HepG2 (cell line): ENCODE data around the gene MCRIP2. TPM values are rescaled to one million over a fixed set of nuclear protein-coding genes. Genes with fewer than 3 reads are reported as not detected.

Experiments
- CAMTA2 ChIP-seq: sonication (generic); formaldehyde crosslinking; IDR thresholded peaks from 2 replicates; pipeline ENCODE4 v1.4.0; 2020; ENCODE audit warnings: mild to moderate bottlenecking, missing genetic modification reagents, borderline replicate concordance
- CBX5 ChIP-seq: sonication (generic); formaldehyde crosslinking; IDR thresholded peaks from 2 replicates; pipeline ENCODE4 v1.4.0; 2020; ENCODE audit warnings: missing genetic modification reagents, borderline replicate concordance
- EP300 ChIP-seq, 3 experiments: sonication (generic) in 1 of 3; formaldehyde crosslinking in 1 of 3; IDR thresholded peaks; 2 replicates each; pipeline versions ENCODE4 v1.5.1 to v1.6.1; 2011 to 2020; ENCODE audit warnings: low read depth in 2 of 3, low read length in 2 of 3, borderline replicate concordance in 1 of 3, improper control_type of control experiment in 1 of 3, mild to moderate bottlenecking in 1 of 3, missing genetic modification reagents in 1 of 3, moderate library complexity in 1 of 3
- KDM2A ChIP-seq: sonication (generic); formaldehyde crosslinking; IDR thresholded peaks from 2 replicates; pipeline ENCODE4 v1.4.0; 2020; ENCODE audit warnings: low read depth, missing genetic modification reagents, borderline replicate concordance
- MYC ChIP-seq: sonication (generic); formaldehyde crosslinking; IDR thresholded peaks from 2 replicates; pipeline ENCODE4 v1.9.0; 2021; ENCODE audit warnings: missing genetic modification reagents, borderline replicate concordance
- NFKBIZ ChIP-seq: IDR thresholded peaks from 2 replicates; pipeline ENCODE4 v1.6.1; 2018; ENCODE audit warnings: missing genetic modification reagents, missing compliant biosample characterization
- ZNF451 ChIP-seq: sonication (generic); formaldehyde crosslinking; IDR thresholded peaks from 2 replicates; pipeline ENCODE4 v1.5.0; 2020; ENCODE audit warnings: mild to moderate bottlenecking, missing genetic modification reagents
- ZNF724P ChIP-seq: sonication (generic); formaldehyde crosslinking; IDR thresholded peaks from 2 replicates; pipeline ENCODE4 v1.8.0; 2022; ENCODE audit warnings: missing genetic modification reagents, borderline replicate concordance
- polyA plus RNA-seq, 8 experiments: library from polyadenylated mRNA; depleted of rRNA in 3 of 8; stranded (reverse) in 7 of 8; unstranded in 1 of 8; fragments of >200 nt; fragmentation: Illumina TruSeq in 4 of 8; extraction: Trizol in 4 of 8; gene quantifications; 2 replicates each; pipeline versions ENCODE4 v1.2.1 to v1.2.3, GENCODE V29; 2011 to 2016; ENCODE audit warnings: low read depth in 4 of 8, missing spikeins in 1 of 8, mixed read lengths in 1 of 8; ENCODE audit not compliant: insufficient read depth in 1 of 8
- total RNA-seq, 5 experiments: library from RNA; depleted of rRNA; stranded (reverse); fragments of >200 nt; fragmentation: Illumina TruSeq; extraction: Trizol; gene quantifications; 2 replicates each; pipeline ENCODE4 v1.2.3, GENCODE V29; 2016; ENCODE audit warnings: low read depth in 1 of 5
- TF ChIP-seq, protein P1 (sequence below): sonication (generic); formaldehyde crosslinking; IDR thresholded peaks from 2 replicates; pipeline ENCODE4 v1.8.1; 2022; ENCODE audit warnings: low read depth, mild to moderate bottlenecking, missing genetic modification reagents
- TF ChIP-seq, protein P2 (sequence below): sonication (generic); formaldehyde crosslinking; IDR thresholded peaks from 2 replicates; pipeline ENCODE4 v1.4.0; 2020; ENCODE audit warnings: mild to moderate bottlenecking, missing genetic modification reagents
- TF ChIP-seq, protein P3 (sequence below): sonication (generic); formaldehyde crosslinking; IDR thresholded peaks from 2 replicates; pipeline ENCODE4 v1.5.0; 2020; ENCODE audit warnings: missing genetic modification reagents
- TF ChIP-seq, protein P4 (sequence below): IDR thresholded peaks from 2 replicates; pipeline ENCODE4 v1.6.1; 2016; ENCODE audit warnings: missing compliant biosample characterization, missing genetic modification reagents, borderline replicate concordance
- TF ChIP-seq, protein P5 (sequence below): sonication (generic); formaldehyde crosslinking; IDR thresholded peaks from 2 replicates; pipeline ENCODE4 v1.4.0; 2020; ENCODE audit warnings: missing genetic modification reagents
- TF ChIP-seq, protein P6 (sequence below): sonication (generic); formaldehyde crosslinking; IDR thresholded peaks from 2 replicates; pipeline ENCODE4 v1.5.1; 2020; ENCODE audit warnings: mild to moderate bottlenecking, moderate library complexity, missing genetic modification reagents
- TF ChIP-seq, protein P7 (sequence below): IDR thresholded peaks from 2 replicates; pipeline ENCODE4 v1.6.1; 2012; ENCODE audit warnings: inconsistent platforms
- TF ChIP-seq, protein P8 (sequence below): sonication (generic); formaldehyde crosslinking; IDR thresholded peaks from 2 replicates; pipeline ENCODE4 v1.8.0; 2022; ENCODE audit warnings: mild to moderate bottlenecking, missing genetic modification reagents, moderate library complexity

The MCRIP2 gene
- total and polyA plus RNA-seq, 2 of the 13 experiments (the other 11 are each of a cell fraction or from before 2014, with no cell fraction given) = 39.6 to 76.7 TPM

DNA sequence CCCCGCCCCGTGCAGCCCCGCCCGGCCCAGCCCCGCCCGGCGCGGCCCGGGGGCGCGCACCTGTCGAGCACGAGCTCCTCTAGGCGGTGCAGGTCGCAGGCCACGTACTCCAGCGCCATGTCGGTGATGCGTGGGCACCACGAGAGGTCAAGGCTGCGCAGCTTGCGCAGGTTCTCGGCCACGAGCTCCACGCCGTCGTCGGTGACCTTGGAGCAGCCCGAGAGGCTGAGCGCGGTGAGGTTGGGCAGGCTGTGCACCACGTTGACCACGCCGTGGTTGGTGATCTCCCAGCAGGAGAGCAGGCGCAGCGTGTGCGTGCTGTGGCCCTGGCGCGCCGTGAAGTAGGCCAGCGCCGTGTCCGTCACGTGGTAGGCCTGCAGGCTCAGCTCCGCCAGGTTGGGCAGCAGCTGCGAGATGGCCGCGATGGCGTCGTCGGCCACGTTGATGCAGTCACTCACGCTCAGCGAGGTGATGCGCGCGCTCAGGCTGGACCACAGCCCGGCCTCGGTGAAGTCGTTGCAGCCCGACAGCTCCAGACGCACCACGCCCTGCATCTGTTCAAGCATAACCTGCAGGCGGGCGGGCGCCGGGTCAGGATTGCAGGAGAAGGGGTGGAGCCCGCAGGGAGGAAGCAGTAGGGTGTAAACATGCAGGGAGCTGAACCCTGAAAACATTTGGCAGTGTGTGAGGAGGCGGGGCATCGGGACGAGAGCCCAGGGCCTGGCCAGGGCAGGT lies 53.9 kb downstream of the MCRIP2 start (continued):
- no peak for TF ChIP-seq EP300 (IDR thresholded peaks at IDR 0.05; ENCODE audit: low read depth in 2 of 2, low read length in 2 of 2)
- TF ChIP-seq EP300 (CRISPR knock-in tag; IDR thresholded peaks at IDR 0.05; ENCODE audit: borderline replicate concordance) = 0 out of 2 replicates have a peak, but pooled peaks have one; percentile 36
- TF ChIP-seq ZNF724P (CRISPR knock-in tag) = peak; percentile 86
- TF ChIP-seq, protein P1, sequence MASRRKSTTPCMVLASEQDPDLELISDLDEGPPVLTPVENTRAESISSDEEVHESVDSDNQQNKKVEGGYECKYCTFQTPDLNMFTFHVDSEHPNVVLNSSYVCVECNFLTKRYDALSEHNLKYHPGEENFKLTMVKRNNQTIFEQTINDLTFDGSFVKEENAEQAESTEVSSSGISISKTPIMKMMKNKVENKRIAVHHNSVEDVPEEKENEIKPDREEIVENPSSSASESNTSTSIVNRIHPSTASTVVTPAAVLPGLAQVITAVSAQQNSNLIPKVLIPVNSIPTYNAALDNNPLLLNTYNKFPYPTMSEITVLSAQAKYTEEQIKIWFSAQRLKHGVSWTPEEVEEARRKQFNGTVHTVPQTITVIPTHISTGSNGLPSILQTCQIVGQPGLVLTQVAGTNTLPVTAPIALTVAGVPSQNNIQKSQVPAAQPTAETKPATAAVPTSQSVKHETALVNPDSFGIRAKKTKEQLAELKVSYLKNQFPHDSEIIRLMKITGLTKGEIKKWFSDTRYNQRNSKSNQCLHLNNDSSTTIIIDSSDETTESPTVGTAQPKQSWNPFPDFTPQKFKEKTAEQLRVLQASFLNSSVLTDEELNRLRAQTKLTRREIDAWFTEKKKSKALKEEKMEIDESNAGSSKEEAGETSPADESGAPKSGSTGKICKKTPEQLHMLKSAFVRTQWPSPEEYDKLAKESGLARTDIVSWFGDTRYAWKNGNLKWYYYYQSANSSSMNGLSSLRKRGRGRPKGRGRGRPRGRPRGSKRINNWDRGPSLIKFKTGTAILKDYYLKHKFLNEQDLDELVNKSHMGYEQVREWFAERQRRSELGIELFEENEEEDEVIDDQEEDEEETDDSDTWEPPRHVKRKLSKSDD (CRISPR knock-in tag) = peak; percentile 88; the same call in 1 of the 2 replicates
- TF ChIP-seq, protein P2, sequence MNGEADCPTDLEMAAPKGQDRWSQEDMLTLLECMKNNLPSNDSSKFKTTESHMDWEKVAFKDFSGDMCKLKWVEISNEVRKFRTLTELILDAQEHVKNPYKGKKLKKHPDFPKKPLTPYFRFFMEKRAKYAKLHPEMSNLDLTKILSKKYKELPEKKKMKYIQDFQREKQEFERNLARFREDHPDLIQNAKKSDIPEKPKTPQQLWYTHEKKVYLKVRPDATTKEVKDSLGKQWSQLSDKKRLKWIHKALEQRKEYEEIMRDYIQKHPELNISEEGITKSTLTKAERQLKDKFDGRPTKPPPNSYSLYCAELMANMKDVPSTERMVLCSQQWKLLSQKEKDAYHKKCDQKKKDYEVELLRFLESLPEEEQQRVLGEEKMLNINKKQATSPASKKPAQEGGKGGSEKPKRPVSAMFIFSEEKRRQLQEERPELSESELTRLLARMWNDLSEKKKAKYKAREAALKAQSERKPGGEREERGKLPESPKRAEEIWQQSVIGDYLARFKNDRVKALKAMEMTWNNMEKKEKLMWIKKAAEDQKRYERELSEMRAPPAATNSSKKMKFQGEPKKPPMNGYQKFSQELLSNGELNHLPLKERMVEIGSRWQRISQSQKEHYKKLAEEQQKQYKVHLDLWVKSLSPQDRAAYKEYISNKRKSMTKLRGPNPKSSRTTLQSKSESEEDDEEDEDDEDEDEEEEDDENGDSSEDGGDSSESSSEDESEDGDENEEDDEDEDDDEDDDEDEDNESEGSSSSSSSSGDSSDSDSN (CRISPR knock-in tag) = peak; percentile 74
- peak; percentile 77; the same call in 1 of the 2 replicates for TF ChIP-seq CBX5 (CRISPR knock-in tag)
- TF ChIP-seq, protein P3, sequence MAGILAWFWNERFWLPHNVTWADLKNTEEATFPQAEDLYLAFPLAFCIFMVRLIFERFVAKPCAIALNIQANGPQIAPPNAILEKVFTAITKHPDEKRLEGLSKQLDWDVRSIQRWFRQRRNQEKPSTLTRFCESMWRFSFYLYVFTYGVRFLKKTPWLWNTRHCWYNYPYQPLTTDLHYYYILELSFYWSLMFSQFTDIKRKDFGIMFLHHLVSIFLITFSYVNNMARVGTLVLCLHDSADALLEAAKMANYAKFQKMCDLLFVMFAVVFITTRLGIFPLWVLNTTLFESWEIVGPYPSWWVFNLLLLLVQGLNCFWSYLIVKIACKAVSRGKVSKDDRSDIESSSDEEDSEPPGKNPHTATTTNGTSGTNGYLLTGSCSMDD (CRISPR knock-in tag) = peak; percentile 60; the same call in 1 of the 2 replicates
- TF ChIP-seq, protein P4, sequence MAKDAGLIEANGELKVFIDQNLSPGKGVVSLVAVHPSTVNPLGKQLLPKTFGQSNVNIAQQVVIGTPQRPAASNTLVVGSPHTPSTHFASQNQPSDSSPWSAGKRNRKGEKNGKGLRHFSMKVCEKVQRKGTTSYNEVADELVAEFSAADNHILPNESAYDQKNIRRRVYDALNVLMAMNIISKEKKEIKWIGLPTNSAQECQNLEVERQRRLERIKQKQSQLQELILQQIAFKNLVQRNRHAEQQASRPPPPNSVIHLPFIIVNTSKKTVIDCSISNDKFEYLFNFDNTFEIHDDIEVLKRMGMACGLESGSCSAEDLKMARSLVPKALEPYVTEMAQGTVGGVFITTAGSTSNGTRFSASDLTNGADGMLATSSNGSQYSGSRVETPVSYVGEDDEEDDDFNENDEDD (CRISPR knock-in tag) = peak; percentile 71
- TF ChIP-seq, protein P5, sequence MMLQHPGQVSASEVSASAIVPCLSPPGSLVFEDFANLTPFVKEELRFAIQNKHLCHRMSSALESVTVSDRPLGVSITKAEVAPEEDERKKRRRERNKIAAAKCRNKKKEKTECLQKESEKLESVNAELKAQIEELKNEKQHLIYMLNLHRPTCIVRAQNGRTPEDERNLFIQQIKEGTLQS (CRISPR knock-in tag) = peak; percentile 40; the same call in 1 of the 2 replicates
- TF ChIP-seq ZNF451 (CRISPR knock-in tag) = peak; percentile 74
- TF ChIP-seq, protein P6, sequence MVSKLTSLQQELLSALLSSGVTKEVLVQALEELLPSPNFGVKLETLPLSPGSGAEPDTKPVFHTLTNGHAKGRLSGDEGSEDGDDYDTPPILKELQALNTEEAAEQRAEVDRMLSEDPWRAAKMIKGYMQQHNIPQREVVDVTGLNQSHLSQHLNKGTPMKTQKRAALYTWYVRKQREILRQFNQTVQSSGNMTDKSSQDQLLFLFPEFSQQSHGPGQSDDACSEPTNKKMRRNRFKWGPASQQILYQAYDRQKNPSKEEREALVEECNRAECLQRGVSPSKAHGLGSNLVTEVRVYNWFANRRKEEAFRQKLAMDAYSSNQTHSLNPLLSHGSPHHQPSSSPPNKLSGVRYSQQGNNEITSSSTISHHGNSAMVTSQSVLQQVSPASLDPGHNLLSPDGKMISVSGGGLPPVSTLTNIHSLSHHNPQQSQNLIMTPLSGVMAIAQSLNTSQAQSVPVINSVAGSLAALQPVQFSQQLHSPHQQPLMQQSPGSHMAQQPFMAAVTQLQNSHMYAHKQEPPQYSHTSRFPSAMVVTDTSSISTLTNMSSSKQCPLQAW (CRISPR knock-in tag) = peak; percentile 63; the same call in 1 of the 2 replicates
- TF ChIP-seq NFKBIZ (CRISPR knock-in tag) = 0 out of 2 replicates have a peak, but pooled peaks have one; percentile 42
- peak; percentile 79 for TF ChIP-seq MYC
- 0 out of 2 replicates have a peak, but pooled peaks have one; percentile 42 for TF ChIP-seq CAMTA2 (CRISPR knock-in tag)
- 0 out of 2 replicates have a peak, but pooled peaks have one; percentile 57 for TF ChIP-seq KDM2A (CRISPR knock-in tag)
- TF ChIP-seq, protein P7, sequence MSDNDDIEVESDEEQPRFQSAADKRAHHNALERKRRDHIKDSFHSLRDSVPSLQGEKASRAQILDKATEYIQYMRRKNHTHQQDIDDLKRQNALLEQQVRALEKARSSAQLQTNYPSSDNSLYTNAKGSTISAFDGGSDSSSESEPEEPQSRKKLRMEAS = peak; percentile 94
- TF ChIP-seq, protein P8, sequence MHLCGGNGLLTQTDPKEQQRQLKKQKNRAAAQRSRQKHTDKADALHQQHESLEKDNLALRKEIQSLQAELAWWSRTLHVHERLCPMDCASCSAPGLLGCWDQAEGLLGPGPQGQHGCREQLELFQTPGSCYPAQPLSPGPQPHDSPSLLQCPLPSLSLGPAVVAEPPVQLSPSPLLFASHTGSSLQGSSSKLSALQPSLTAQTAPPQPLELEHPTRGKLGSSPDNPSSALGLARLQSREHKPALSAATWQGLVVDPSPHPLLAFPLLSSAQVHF = peak; percentile 87
